HuH-7.5 (cell line): ENCODE results near the gene COQ10B.
A peak's percentile ranks its signal among the peaks of the same experiment; 100 is the strongest.
"Not testable (repeated sequence)": the region's sequence is repeated elsewhere in the genome, so short reads cannot be mapped to it uniquely, and the experiment has no call there.

Source experiments
- DNase-seq: peaks from one replicate; pipeline ENCODE4 v3.0.0; 2011; ENCODE audit warnings: low spot score

The COQ10B gene

GRCh38 chr2:197450935-197451358 is 2.4 kb upstream of the COQ10B start:
- not testable (repeated sequence) for DNase-seq

- DNase-seq, result no peak
Measured at GRCh38 chr2:197452754-197453122, 614 bp upstream of the COQ10B start.

GRCh38 chr2:197453914-197454398 is 604 bp downstream of the COQ10B start:
- peak; percentile 40 for DNase-seq

GRCh38 chr2:197454923-197455322 is 1.6 kb downstream of the COQ10B start:
- no peak for DNase-seq

GRCh38 chr2:197455428-197455827 is 2.1 kb downstream of the COQ10B start:
- no peak for DNase-seq

- no peak for DNase-seq
Measured at GRCh38 chr2:197460649-197461048, 7.3 kb downstream of the COQ10B start.

- no peak for DNase-seq
Measured at GRCh38 chr2:197461057-197461456, 7.7 kb downstream of the COQ10B start.

GRCh38 chr2:197464175-197464574 is 10.8 kb downstream of the COQ10B start:
- DNase-seq, result no peak

GRCh38 chr2:197472166-197472565 is 18.8 kb downstream of the COQ10B start:
- no peak for DNase-seq

GRCh38 chr2:197477797-197478196 is 24.4 kb downstream of the COQ10B start:
- DNase-seq, result no peak

GRCh38 chr2:197480165-197481036 is 27.0 kb downstream of the COQ10B start:
- no peak for DNase-seq

GRCh38 chr2:197484248-197484647 is 30.9 kb downstream of the COQ10B start:
- DNase-seq, result not testable (repeated sequence)

- no peak for DNase-seq
Measured at GRCh38 chr2:197486175-197486574, 32.8 kb downstream of the COQ10B start.

- no peak for DNase-seq
Measured at GRCh38 chr2:197487385-197487784, 34.0 kb downstream of the COQ10B start.

GRCh38 chr2:197495433-197496134 is 42.2 kb downstream of the COQ10B start:
- DNase-seq, result no peak

- no peak for DNase-seq
Measured at GRCh38 chr2:197496695-197497094, 43.3 kb downstream of the COQ10B start.

GRCh38 chr2:197497326-197497725 is 44.0 kb downstream of the COQ10B start:
- DNase-seq, result no peak

- DNase-seq, result no peak
Measured at GRCh38 chr2:197498235-197498936, 45.0 kb downstream of the COQ10B start.

GRCh38 chr2:197498937-197499593 is 45.7 kb downstream of the COQ10B start:
- peak; percentile 23 for DNase-seq

- DNase-seq, result peak; percentile 81
Measured at GRCh38 chr2:197499594-197500502, 46.5 kb downstream of the COQ10B start, which contains the start of the genes HSPD1 and HSPE1. HSPD1 (minus strand) TSS chr2:197499840; CDS start chr2:197498848, 992 bp downstream. HSPE1 (plus strand) TSS chr2:197500379; CDS start chr2:197500437, 58 bp downstream.
